GM23338 (cell line): ENCODE data around the gene KDM7A. TPM values are rescaled to one million over a fixed set of nuclear protein-coding genes. Genes with fewer than 3 reads are reported as not detected.
A peak's percentile ranks its signal among the peaks of the same experiment; 100 is the strongest.

Experiments
- ATAC-seq: fragments of 200-7000 bp; cut with Tn5 transposase; 3 replicates; pipeline ENCODE4 v1.9.1; 2020
- DNase-seq: peaks from one replicate; pipeline ENCODE4 v3.0.0-alpha.2; 2015; ENCODE audit warnings: low spot score
- H2AFZ ChIP-seq: fragments of 200-600 bp; sonication (generic); 2 replicates; pipeline ENCODE4 v1.8.0; 2016; ENCODE audit warnings: antibody characterized with exemption, mild to moderate bottlenecking, moderate library complexity
- H3F3A ChIP-seq: fragments of 200-600 bp; sonication (generic); replicated peaks from 2 replicates; pipeline ENCODE4 v1.8.0; 2017; ENCODE audit warnings: antibody characterized with exemption, mixed run types, low read depth
- H3K27ac ChIP-seq: fragments of 200-600 bp; sonication (generic); 2 replicates; pipeline ENCODE4 v1.6.1; 2016; ENCODE audit warnings: low read depth
- H3K27me3 ChIP-seq: fragments of 200-600 bp; sonication (generic); 2 replicates; pipeline ENCODE4 v1.8.0; 2016; ENCODE audit warnings: mild to moderate bottlenecking, mixed run types, moderate library complexity; ENCODE audit not compliant: insufficient read depth
- H3K36me3 ChIP-seq: fragments of 200-600 bp; sonication (generic); 2 replicates; pipeline ENCODE4 v1.8.0; 2016; ENCODE audit warnings: mild to moderate bottlenecking; ENCODE audit not compliant: insufficient read depth
- H3K4me1 ChIP-seq: fragments of 200-600 bp; sonication (generic); 2 replicates; pipeline ENCODE4 v1.8.0; 2016; ENCODE audit warnings: mild to moderate bottlenecking, moderate library complexity; ENCODE audit not compliant: insufficient read depth
- H3K4me2 ChIP-seq: fragments of 200-600 bp; sonication (generic); 2 replicates; pipeline ENCODE4 v1.7.1; 2017; ENCODE audit warnings: mixed run types
- H3K4me3 ChIP-seq: fragments of 200-600 bp; sonication (generic); 2 replicates; pipeline ENCODE4 v1.6.1; 2016; ENCODE audit warnings: mixed run types
- H3K79me2 ChIP-seq: fragments of 200-600 bp; sonication (generic); replicated peaks from 2 replicates; pipeline ENCODE4 v1.8.0; 2017; ENCODE audit warnings: mild to moderate bottlenecking; ENCODE audit not compliant: insufficient read depth
- H3K9me2 ChIP-seq: fragments of 200-600 bp; sonication (generic); 2 replicates; pipeline ENCODE4 v1.8.0; 2017; ENCODE audit not compliant: insufficient read depth
- H4K20me1 ChIP-seq: fragments of 200-600 bp; sonication (generic); replicated peaks from 2 replicates; pipeline ENCODE4 v1.8.0; 2017; ENCODE audit warnings: mild to moderate bottlenecking; ENCODE audit not compliant: insufficient read depth
- H3K27ac Mint-ChIP-seq: 2 replicates; pipeline ENCODE4 v1.8.0; 2020; ENCODE audit warnings: inconsistent platforms, mild to moderate bottlenecking, moderate library complexity, mixed read lengths
- H3K27me3 Mint-ChIP-seq: 3 replicates; pipeline ENCODE4 v1.8.0; 2022; ENCODE audit warnings: low read depth, mild to moderate bottlenecking, moderate library complexity, mixed read lengths, inconsistent platforms; ENCODE audit not compliant: insufficient read depth, poor library complexity
- H3K36me3 Mint-ChIP-seq: 3 replicates; pipeline ENCODE4 v1.8.0; 2021; ENCODE audit warnings: low read depth, mild to moderate bottlenecking, inconsistent platforms, moderate library complexity, mixed read lengths
- H3K4me1 Mint-ChIP-seq: 3 replicates; pipeline ENCODE4 v1.8.0; 2020; ENCODE audit warnings: mild to moderate bottlenecking, inconsistent platforms, mixed read lengths
- H3K4me3 Mint-ChIP-seq: 3 replicates; pipeline ENCODE4 v1.8.0; 2021; ENCODE audit warnings: moderate library complexity, mild to moderate bottlenecking, inconsistent platforms, mixed read lengths
- H3K9me3 Mint-ChIP-seq: 3 replicates; pipeline ENCODE4 v1.8.0; 2020; ENCODE audit warnings: moderate library complexity, mild to moderate bottlenecking, inconsistent platforms, mixed read lengths
- CREB1 ChIP-seq: fragments of 250-450 bp; sonication (Bioruptor Pico); IDR thresholded peaks from 2 replicates; pipeline ENCODE4 v1.5.0; 2020; ENCODE audit warnings: low read depth, mild to moderate bottlenecking, moderate library complexity
- CTCF ChIP-seq, 2 experiments: fragments of 200-600 bp in 1 of 2; sonication (generic) in 1 of 2; conservative IDR thresholded peaks; 2 replicates each; pipeline versions ENCODE4 v1.5.1 to v1.6.1; 2016 to 2017; ENCODE audit warnings: antibody characterized with exemption in 2 of 2, low read depth in 2 of 2, mild to moderate bottlenecking in 2 of 2, moderate library complexity in 1 of 2
- EZH2 ChIP-seq: fragments of 200-600 bp; sonication (generic); IDR thresholded peaks from one replicate; pipeline ENCODE4 v1.8.0; 2017; ENCODE audit warnings: antibody characterized with exemption, mild to moderate bottlenecking, low read depth; ENCODE audit not compliant: unreplicated experiment
- EZH2phosphoT487 ChIP-seq: fragments of 200-600 bp; sonication (generic); IDR thresholded peaks from one replicate; pipeline ENCODE4 v1.8.1; 2018; ENCODE audit warnings: antibody characterized with exemption; ENCODE audit not compliant: unreplicated experiment
- JUNB ChIP-seq: IDR thresholded peaks from one replicate; pipeline ENCODE4 v1.6.1; 2016; ENCODE audit warnings: antibody characterized with exemption; ENCODE audit not compliant: unreplicated experiment
- NANOG ChIP-seq: IDR thresholded peaks from 2 replicates; pipeline ENCODE4 v1.6.1; 2016; ENCODE audit warnings: antibody characterized with exemption, borderline replicate concordance
- POLR2AphosphoS5 ChIP-seq: IDR thresholded peaks from 2 replicates; pipeline ENCODE4 v1.6.1; 2016; ENCODE audit warnings: antibody characterized with exemption, low read depth
- STAT1 ChIP-seq: IDR thresholded peaks from one replicate; pipeline ENCODE4 v1.6.1; 2016; ENCODE audit warnings: antibody characterized with exemption; ENCODE audit not compliant: unreplicated experiment
- ZNF114 ChIP-seq: fragments of 250-450 bp; sonication (Bioruptor Pico); IDR thresholded peaks from 2 replicates; pipeline ENCODE4 v1.5.0; 2020; ENCODE audit warnings: mild to moderate bottlenecking, moderate library complexity
- ZNF331 ChIP-seq: fragments of 250-450 bp; sonication (Bioruptor Pico); IDR thresholded peaks from 2 replicates; pipeline ENCODE4 v1.5.0; 2020; ENCODE audit warnings: low read depth, mild to moderate bottlenecking, moderate library complexity
- polyA plus RNA-seq: library from polyadenylated mRNA; unstranded; fragments of >200 nt; fragmentation: Nextera tagmentation; extraction: Ambion mirVana; gene quantifications from 2 replicates; pipeline ENCODE4 v1.2.1, GENCODE V29; 2016
- total RNA-seq: library from RNA; depleted of rRNA; stranded (reverse); fragments of >200 nt; shearing (Covaris generic); gene quantifications from 2 replicates; pipeline ENCODE4 v1.2.3, GENCODE V29; 2014
- TF ChIP-seq, protein P1 (sequence below): IDR thresholded peaks from one replicate; pipeline ENCODE4 v1.6.1; 2018; ENCODE audit warnings: antibody characterized with exemption; ENCODE audit not compliant: unreplicated experiment
- TF ChIP-seq, protein P2 (sequence below): IDR thresholded peaks from 2 replicates; pipeline ENCODE4 v1.6.1; 2016; ENCODE audit warnings: antibody characterized with exemption

Gene KDM7A
- total and polyA plus RNA-seq, 2 experiments from 2014 or later: 2.3 to 10.8 TPM

DNA sequence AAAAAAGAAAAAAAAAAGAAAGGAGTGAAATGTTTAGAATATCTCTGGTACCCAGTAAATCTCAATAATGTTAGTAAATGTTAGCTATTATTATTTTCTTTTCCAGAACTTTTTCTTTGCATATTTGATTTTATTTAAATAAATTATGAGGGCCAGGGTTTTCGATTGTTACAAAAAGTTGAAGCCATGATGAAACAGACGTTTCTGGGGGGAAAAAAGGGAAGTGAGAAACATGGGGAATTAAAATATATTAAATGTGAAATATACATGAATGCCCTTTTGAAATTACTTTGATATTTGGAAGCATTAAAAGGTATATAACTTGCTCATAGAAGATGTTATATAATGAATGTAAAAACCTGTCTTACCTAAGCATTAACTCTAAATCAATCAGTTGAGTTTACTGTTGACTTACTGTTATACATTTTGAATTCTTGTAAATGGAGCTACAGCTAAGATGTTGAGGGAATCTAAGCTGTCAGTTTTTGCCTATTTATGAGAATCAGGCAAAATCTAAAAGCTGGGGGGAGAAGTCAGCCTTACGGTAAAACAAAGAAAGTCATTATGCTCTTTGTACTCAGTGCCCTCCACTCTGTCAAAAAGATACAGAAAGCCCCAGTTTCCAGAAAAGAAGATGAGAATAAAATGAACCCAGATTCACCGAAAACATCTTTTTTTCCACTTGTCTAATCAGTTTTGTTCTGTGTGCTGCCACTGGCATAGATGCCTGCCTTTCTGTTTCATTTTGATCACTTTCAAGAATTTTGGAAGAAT is 30.0 kb upstream of the KDM7A start:
- no peak overlapping the region for H3K27ac Mint-ChIP-seq
- Histone ChIP-seq H3K4me3 (no peak overlapping the region), H2AFZ (no peak overlapping the region), H3K27ac (no peak overlapping the region), H3F3A (no peaks in the 10 kb centered on the region), H3K9me2 (peaks cover 4% of the 10 kb centered on the region; the same call in 1 of the 2 replicates), H4K20me1 (no peaks in the 10 kb centered on the region; the same call in 1 of the 2 replicates), H3K36me3 (peaks cover 6% of the 10 kb centered on the region; the same call in 1 of the 2 replicates), H3K27me3 (no peaks in the 10 kb centered on the region), H3K79me2 (no peaks in the 10 kb centered on the region), H3K4me2 (no peak overlapping the region), H3K4me1 (peaks cover 7% of the 10 kb centered on the region)
- peaks cover 14% of the 10 kb centered on the region for H3K36me3 Mint-ChIP-seq
- H3K27me3 Mint-ChIP-seq: peaks cover 2% of the 10 kb centered on the region
- no peak for TF ChIP-seq POLR2AphosphoS5
- H3K4me3 Mint-ChIP-seq: no peak overlapping the region
- peaks cover 17% of the 10 kb centered on the region for H3K4me1 Mint-ChIP-seq
- no peak for ATAC-seq
- peaks cover 17% of the 10 kb centered on the region for H3K9me3 Mint-ChIP-seq
- DNase-seq: no peak

DNA sequence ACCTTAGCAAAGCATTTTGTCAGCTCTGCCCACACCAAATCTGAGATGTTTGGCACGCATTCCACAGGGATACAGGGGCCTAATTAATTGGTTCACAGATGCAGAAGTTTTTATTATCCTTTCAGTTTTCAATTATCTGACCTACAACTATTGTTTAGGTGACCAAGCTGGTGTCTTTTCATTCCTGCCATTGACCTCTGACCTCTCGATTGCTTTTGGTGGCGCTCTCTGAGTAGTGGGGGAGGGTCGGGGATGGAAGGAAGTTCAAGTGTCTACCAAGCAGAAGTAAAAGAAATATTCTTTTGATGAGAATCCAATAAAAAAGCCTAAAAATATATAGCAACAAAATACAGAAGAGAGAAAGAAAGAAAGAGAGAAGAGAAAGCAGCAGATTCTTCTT is 28.8 kb upstream of the KDM7A start:
- peaks cover 20% of the 10 kb centered on the region for H3K4me1 Mint-ChIP-seq
- H3K9me3 Mint-ChIP-seq: peaks cover 21% of the 10 kb centered on the region
- no peak overlapping the region for H3K4me2 ChIP-seq
- no peaks in the 10 kb centered on the region for H3K79me2 ChIP-seq
- 0 out of 3 replicates have a peak overlapping the region, but pooled peaks have one; percentile 21 for H3K4me3 Mint-ChIP-seq
- ATAC-seq (peak; percentile 27; the same call in 1 of the 3 replicates), DNase-seq (no peak)
- H3K27me3 ChIP-seq: no peaks in the 10 kb centered on the region
- H2AFZ ChIP-seq: peak overlapping the region; percentile 34; the same call in 1 of the 2 replicates
- H3K4me3 ChIP-seq: no peak overlapping the region
- H3F3A ChIP-seq: no peaks in the 10 kb centered on the region
- peaks cover 7% of the 10 kb centered on the region for H3K4me1 ChIP-seq
- no peak overlapping the region for H3K27ac Mint-ChIP-seq
- no peaks in the 10 kb centered on the region for H4K20me1 ChIP-seq
- H3K27ac ChIP-seq: no peak overlapping the region
- H3K9me2 ChIP-seq: peaks cover 4% of the 10 kb centered on the region; the same call in 1 of the 2 replicates
- H3K36me3 ChIP-seq: peaks cover 6% of the 10 kb centered on the region; the same call in 1 of the 2 replicates
- peaks cover 14% of the 10 kb centered on the region for H3K36me3 Mint-ChIP-seq
- peaks cover 5% of the 10 kb centered on the region for H3K27me3 Mint-ChIP-seq
- no peak for TF ChIP-seq STAT1
- no peak for TF ChIP-seq JUNB
- TF ChIP-seq ZNF114 (CRISPR knock-in tag): no peak
- TF ChIP-seq CREB1: no peak
- TF ChIP-seq, protein P1, sequence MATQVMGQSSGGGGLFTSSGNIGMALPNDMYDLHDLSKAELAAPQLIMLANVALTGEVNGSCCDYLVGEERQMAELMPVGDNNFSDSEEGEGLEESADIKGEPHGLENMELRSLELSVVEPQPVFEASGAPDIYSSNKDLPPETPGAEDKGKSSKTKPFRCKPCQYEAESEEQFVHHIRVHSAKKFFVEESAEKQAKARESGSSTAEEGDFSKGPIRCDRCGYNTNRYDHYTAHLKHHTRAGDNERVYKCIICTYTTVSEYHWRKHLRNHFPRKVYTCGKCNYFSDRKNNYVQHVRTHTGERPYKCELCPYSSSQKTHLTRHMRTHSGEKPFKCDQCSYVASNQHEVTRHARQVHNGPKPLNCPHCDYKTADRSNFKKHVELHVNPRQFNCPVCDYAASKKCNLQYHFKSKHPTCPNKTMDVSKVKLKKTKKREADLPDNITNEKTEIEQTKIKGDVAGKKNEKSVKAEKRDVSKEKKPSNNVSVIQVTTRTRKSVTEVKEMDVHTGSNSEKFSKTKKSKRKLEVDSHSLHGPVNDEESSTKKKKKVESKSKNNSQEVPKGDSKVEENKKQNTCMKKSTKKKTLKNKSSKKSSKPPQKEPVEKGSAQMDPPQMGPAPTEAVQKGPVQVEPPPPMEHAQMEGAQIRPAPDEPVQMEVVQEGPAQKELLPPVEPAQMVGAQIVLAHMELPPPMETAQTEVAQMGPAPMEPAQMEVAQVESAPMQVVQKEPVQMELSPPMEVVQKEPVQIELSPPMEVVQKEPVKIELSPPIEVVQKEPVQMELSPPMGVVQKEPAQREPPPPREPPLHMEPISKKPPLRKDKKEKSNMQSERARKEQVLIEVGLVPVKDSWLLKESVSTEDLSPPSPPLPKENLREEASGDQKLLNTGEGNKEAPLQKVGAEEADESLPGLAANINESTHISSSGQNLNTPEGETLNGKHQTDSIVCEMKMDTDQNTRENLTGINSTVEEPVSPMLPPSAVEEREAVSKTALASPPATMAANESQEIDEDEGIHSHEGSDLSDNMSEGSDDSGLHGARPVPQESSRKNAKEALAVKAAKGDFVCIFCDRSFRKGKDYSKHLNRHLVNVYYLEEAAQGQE: no peak
- no peak for TF ChIP-seq CTCF (conservative IDR thresholded peaks at IDR 0.05; ENCODE audit: low read depth in 2 of 2)
- TF ChIP-seq POLR2AphosphoS5: no peak
- TF ChIP-seq, protein P2, sequence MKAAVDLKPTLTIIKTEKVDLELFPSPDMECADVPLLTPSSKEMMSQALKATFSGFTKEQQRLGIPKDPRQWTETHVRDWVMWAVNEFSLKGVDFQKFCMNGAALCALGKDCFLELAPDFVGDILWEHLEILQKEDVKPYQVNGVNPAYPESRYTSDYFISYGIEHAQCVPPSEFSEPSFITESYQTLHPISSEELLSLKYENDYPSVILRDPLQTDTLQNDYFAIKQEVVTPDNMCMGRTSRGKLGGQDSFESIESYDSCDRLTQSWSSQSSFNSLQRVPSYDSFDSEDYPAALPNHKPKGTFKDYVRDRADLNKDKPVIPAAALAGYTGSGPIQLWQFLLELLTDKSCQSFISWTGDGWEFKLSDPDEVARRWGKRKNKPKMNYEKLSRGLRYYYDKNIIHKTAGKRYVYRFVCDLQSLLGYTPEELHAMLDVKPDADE: no peak
- TF ChIP-seq ZNF331 (CRISPR knock-in tag): no peak
- no peak for TF ChIP-seq NANOG
- no peak for TF ChIP-seq EZH2
- no peak for TF ChIP-seq EZH2phosphoT487
